ENCODE results near the gene RNF112.
"Not testable (repeated sequence)": the region's sequence is repeated elsewhere in the genome, so short reads cannot be mapped to it uniquely, and the experiment has no call there.

RNF112 gene

DNA sequence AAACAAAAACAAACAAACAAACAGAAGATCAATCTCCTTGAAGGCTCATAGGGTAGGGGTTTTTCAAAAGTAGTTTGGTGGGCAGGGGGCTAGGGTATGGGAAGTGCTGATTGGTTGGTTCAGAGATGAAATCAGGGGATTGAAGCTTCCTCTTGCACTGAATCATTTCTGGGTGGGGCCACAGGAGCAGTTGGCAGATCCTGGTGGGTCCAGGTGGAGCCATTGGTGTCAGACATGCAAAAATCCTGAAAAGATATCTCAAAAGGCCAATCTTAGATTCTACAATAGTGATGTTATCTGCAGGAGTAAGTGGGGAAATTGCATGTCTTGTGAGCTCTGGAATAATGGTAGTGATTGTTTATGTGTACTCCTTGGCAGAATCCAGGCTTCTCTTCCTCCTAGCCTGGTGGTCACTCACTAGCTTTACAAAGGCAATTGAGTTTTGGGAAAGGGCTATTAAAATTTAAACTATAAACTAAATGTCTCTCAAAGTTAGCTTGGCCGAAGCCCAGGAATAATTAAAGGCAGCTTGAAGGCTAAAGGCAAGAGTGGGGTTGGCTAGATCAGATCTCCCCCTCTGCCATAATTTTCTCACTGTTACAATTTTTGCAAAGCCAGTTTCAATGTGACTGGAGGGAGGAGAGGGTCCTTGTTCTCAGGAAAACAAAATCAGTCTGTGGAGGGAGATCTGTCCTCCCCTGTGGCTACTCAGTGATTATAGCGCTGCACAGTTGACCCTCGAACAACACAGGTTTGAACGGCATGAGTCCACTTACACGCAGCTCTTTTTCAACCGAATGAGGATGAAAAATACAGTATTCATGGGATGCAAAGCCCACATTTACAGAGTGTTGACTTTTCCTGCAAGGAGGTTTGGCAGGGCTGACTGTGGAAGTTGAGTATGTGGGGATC lies 45.2 kb downstream of the RNF112 start:
- no peak for DNase-seq

DNA sequence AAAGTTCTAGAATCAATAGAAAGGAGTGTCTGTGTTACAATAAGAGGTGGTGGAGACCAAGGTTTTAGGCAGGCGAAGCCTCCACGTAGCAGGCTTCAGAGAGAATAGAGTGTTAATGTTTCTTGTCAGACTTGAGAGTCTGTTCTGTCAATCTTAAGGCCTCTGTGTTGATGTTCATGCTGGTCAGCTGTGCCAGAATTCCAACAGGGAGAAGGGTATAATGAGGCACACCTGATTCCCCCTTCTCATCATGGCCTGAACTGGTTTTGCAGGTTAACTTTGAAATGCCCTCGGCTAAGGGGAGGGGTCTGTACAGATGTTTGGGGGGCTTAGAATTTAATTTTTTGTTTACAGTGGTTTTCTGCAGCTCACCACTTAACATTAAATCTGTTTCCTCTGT lies 46.0 kb downstream of the RNF112 start:
- DNase-seq, result no peak

DNA sequence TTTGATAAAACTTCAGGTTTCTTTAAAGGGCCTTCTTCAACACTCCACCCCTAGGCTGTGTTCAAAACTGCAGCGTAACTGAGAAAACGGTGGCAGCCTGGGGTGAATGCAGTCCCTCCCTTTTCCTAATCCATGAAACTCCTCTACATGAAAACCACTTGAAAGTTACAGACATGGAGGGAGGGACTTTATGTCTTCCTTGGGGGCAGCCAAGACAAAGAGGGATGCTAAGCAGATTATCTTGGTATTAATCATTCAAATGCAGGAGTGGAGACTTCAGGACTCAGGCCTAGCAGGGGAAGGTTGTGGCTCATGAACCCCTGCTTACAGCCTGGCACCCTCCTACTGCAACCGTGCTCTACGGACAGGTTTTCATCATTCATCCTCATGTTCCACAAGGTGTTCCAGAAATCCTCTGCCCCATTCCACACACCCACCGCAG lies 46.8 kb downstream of the RNF112 start:
- DNase-seq, result no peak

DNA sequence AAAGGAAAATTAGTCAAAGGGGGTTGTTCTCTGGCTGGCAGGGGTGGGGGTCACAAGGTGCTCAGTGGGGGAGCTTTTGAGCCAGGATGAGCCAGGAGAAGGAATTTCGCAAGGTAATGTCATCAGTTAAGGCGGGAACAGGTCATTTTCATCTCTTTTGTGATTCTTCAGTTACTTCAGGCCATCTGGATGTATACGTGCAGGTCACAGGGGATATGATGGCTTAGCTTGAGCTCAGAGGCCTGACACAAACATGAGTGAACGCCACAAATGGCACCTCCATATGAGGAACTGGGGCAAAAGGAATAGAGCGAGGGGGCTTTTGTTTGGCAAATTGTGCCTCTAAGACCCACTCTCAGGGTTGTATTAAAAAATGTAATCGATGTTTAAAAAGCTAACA lies 47.4 kb downstream of the RNF112 start:
- DNase-seq, result not testable (repeated sequence)

DNA sequence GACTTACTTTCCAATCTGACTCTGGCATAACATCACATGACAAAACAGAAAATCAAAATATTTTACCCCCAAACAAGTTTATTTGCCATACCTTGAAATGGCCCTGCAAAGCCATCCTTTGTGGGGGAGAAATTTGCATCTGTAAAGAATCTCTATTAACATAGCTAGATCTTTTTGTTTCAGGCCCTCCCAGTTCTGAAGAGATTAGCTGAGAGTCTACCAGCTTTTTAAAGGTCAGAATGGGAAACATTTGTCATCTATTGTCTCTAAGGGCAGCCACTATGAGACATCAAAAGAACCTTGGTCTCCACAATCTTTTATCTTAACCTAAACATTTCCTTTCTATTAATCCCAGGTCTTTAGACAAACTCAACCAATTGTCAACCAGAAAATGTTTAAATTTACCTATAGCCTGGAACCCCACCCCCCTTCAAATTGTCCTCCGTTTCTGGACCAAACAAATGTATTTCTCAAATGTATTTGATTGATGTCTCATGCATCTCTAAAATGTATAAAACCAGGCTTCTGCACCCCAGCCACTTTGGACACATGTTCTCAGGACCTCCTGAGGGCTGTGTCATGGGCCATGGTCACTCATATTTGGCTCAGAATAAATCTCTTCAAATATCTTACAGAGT lies 48.1 kb downstream of the RNF112 start:
- DNase-seq, result not testable (repeated sequence)

DNA sequence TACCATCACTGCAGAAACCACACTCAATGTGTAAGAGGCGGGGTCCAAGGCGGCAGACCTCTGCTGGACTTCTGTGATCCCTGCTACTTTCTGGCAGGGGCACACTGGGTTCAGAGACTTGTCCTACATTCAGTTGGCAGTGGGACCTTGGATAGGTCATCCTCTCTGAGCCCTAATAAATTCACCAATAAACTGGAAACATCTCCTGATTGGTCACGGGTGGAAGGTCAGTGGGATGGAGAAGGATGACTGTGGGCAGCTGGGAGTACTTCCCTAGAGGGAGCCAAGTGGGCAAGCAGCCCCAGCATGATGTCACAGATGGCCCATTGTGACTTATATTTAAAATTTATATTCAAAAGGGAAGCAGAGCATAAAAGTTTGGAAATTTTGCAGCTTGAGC lies 49.7 kb downstream of the RNF112 start:
- no peak for DNase-seq

DNA sequence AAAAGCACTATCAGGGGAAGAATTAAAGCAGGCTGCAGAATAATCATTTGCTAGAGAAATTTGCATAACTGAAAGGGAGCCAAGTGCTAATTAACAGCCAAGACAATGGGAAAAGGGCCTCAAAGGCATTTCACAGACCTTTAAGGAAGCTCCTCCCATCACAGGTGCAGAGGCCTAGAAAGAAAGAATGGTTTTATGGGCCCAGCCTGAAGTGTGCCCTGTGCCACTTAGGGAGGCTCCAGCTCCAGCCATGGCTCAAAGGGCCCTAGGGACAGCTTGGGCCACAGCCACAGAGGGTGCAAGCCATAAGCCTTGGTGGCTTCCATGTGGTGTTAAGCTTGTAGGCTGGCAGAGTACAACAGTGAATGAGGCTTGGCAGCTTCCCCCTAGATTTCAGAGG lies 50.1 kb downstream of the RNF112 start:
- DNase-seq, result no peak

DNA sequence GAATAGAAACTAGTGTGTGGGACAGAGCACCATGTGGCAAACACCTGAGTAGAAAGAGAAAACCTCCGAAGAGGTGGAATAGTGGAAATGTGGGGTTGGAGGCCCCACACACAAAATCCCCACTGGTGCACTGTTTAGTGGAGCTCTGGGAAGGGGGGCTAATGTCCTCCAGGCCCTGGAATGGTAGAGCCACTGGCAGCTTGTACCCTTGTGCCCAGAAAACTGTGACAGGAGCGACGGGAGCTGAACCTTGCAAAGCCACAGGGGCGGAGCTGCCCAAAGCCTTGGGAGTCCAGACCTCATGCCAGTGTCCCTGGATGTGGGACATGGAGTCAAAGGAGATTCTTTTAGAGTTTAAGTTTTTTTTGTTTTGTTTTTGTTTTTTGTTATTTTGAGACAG lies 50.6 kb downstream of the RNF112 start:
- DNase-seq, result no peak

DNA sequence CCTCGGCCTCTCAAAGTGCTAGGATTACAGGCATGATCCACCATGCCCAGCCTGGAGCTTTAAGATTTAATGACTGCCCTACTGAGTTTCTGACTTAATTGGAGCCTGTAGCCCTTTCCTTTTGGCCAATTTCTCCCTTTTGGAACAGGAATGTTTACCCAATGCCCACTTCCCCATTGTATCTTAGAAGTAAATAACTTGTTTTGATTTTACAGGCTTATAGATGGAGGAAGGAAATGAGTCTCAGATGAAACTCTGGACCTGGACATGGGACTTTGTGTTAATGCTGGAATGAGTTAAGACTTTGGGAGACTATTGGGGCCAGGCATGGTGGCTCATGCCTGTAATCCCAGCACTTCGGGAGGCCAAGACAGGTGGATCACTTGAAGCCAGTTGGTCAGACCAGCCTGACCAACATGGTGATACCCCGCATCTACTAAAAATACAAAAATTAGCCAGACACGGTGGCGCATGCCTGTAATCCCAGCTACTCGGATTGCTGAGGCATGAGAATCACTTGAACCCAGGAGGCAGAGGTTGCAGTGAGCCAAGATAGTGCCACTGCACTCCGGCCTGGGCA lies 51.5 kb downstream of the RNF112 start:
- not testable (repeated sequence) for DNase-seq

DNA sequence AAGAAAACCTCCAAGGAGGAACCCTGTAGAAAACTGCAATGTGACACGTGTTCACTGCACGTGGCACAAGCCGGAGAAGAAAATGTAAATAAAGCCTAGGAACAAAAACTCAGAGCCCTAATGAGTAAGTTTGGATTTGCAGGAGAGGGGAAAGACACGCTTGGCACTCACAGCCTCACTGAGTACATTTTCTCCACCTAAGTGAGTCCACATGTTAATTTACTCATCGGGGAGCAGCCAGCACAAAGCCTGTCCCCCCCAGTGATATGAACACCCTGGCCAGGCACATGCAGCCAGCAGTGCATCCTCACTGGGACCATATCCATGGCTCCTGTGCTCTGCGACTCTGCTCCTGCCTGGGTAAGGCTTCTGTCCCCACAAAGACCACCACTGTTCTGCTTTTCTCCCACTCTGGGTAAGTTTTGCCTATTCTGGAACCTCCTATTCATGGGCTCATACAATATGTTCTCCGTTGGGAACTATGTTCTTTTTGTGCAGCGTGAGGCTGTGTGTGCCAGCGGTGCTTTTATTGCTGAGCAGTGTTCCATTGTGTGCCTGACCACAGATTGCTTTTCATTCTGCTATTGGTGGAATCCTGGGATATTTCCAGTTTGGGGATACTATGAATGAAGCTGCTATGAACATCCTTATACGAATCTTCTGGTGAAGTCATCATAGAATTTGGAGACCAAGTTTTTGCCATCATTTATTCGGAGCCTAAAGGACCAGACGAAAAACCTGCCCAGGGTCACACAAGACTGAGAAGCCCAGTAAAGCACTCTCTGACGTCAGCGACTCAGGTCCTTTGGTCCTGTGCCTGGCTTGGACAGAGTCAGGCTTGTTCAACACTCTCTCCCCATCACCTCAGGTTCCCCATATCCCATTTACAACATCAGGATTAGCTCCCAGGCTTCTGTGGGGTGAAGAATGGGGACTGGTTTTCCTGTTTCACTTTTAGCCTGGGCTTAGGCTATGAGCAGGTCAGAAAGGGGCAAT lies 53.3 kb downstream of the RNF112 start:
- no peak for DNase-seq

All from NCI-H345 (cell line).